Measurements from ENCODE around the gene MICU2. TPM values are rescaled to one million over a fixed set of nuclear protein-coding genes. Genes with fewer than 3 reads are reported as not detected.

Gene MICU2
- total and polyA plus RNA-seq, 2 of the 4 experiments (the other 2 are of a cell fraction): 14.9 to 25.0 TPM

- Histone ChIP-seq H2AK9ac (replicated peaks; ENCODE audit: low read depth, low read length, poor library complexity) (no peak overlapping the region), H3K18ac (ENCODE audit: low read depth, low read length) (no peak overlapping the region), H3K4ac (ENCODE audit: low read depth, low read length) (no peak overlapping the region), H4K5ac (ENCODE audit: low read depth, low read length) (no peak overlapping the region), H3K56ac (ENCODE audit: extremely low read depth, insufficient read depth, low read length) (no peak overlapping the region), H2AFZ (replicated peaks; ENCODE audit: low read length, poor library complexity) (no peak overlapping the region), H3K14ac (replicated peaks; ENCODE audit: low read depth, low read length) (no peak overlapping the region), H3K9ac (ENCODE audit: low read depth, low read length) (no peak overlapping the region), H2BK5ac (ENCODE audit: low read depth, low read length, poor library complexity, severe bottlenecking) (no peak overlapping the region), H2BK20ac (ENCODE audit: low read depth, low read length) (no peak overlapping the region), H2BK15ac (ENCODE audit: low read depth, low read length) (no peak overlapping the region), H3K23ac (ENCODE audit: low read depth, low read length) (no peak overlapping the region), H4K91ac (ENCODE audit: insufficient read depth, low read depth, low read length) (no peak overlapping the region), H3K9me1 (ENCODE audit: insufficient read depth, low read length) (0 out of 2 replicates have a peak, but pooled peaks cover 3% of the 10 kb centered on the region), H3K27me3 (ENCODE audit: control insufficient read depth, insufficient read depth, low read length) (no peaks in the 10 kb centered on the region), H3K4me2 (ENCODE audit: low read depth, low read length) (no peak overlapping the region), H3K4me1 (ENCODE audit: control insufficient read depth, insufficient read depth, low read length) (peaks cover 3% of the 10 kb centered on the region; the same call in 1 of the 2 replicates), H2BK120ac (ENCODE audit: low read depth, low read length) (no peak overlapping the region), H3K9me3 (ENCODE audit: control insufficient read depth, insufficient read depth, low read length) (peaks cover 8% of the 10 kb centered on the region), H2AK5ac (ENCODE audit: low read depth, low read length) (no peak overlapping the region), H3K4me3 (ENCODE audit: insufficient read depth, low read depth, low read length) (no peak overlapping the region), H3K79me1 (ENCODE audit: low read depth in 1 of 2, low read length in 2 of 2) (peaks cover 21 to 47% of the 10 kb centered on the region in 2 experiments), H3K27ac (ENCODE audit: insufficient read depth, low read length) (no peak overlapping the region), H4K20me1 (ENCODE audit: insufficient read depth, low read length) (peaks cover 3% of the 10 kb centered on the region; the same call in 1 of the 2 replicates), H4K8ac (ENCODE audit: low read depth in 2 of 2, low read length in 2 of 2) (no peak overlapping the region), H3K36me3 (ENCODE audit: control insufficient read depth, insufficient read depth, low read length) (peaks cover 3% of the 10 kb centered on the region; the same call in 1 of the 2 replicates)
- ATAC-seq (ENCODE audit: low read depth): no peak
- no TSS peak for BruUV-seq (replicated peaks)
- CTCF ChIA-PET: no interaction called here
- TF ChIP-seq, protein P1, sequence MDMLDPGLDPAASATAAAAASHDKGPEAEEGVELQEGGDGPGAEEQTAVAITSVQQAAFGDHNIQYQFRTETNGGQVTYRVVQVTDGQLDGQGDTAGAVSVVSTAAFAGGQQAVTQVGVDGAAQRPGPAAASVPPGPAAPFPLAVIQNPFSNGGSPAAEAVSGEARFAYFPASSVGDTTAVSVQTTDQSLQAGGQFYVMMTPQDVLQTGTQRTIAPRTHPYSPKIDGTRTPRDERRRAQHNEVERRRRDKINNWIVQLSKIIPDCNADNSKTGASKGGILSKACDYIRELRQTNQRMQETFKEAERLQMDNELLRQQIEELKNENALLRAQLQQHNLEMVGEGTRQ (IDR thresholded peaks at IDR 0.05; ENCODE audit: low read depth, low read length): no peak
- TF ChIP-seq CEBPB (IDR thresholded peaks at IDR 0.05; ENCODE audit: low read depth, low read length) (no peak), MAFK (IDR thresholded peaks at IDR 0.05; ENCODE audit: low read depth, low read length) (no peak), MXI1 (IDR thresholded peaks at IDR 0.05; ENCODE audit: borderline replicate concordance, low read depth, low read length) (no peak), MAZ (IDR thresholded peaks at IDR 0.05; ENCODE audit: borderline replicate concordance, low read depth, low read length) (no peak)
- intact Hi-C loops (cut with micrococcal nuclease) (no loop called here), in situ Hi-C loops (cut with MboI; ENCODE audit: low sequenced_read_pairs) (no loop called here), dilution Hi-C loops (cut with HindIII; ENCODE audit: low sequenced_read_pairs, unreplicated experiment) (no loop called here)
- DNase-seq: no peak
- POLR2A ChIA-PET (ENCODE audit: unreplicated experiment): no interaction called here
Observed at GRCh38 chr13:21580736-21581135, 23.2 kb downstream of the MICU2 start.

Data from IMR-90 (cell line).